K562 (cell line): ENCODE results near the gene SERPINA12. TPM values are rescaled to one million over a fixed set of nuclear protein-coding genes. Genes with fewer than 3 reads are reported as not detected.

Experiments
- ATAC-seq: fragments of 200-7000 bp; cut with Tn5 transposase; 3 replicates; pipeline ENCODE4 v1.9.1; 2020; ENCODE audit warnings: moderate library complexity
- BruUV-seq: library from RNA; stranded (reverse); fragments of 400-500 nt; replicated peaks from 2 replicates; lab custom pipeline; 2021; lab: Mats Ljungman, UMichigan
- CTCF ChIA-PET: fragments of 300-600 bp; formaldehyde crosslinking; extraction: SDS; loops from one replicate; lab custom pipeline; 2021; ENCODE audit warnings: low intra/inter-chr PET ratio; lab: Yijun Ruan, JAX
- POLR2A ChIA-PET: fragments of 300-600, 350-650 bp; sonication (Branson Sonifier 250); formaldehyde crosslinking; extraction: SDS; loops from one replicate; lab custom pipeline; 2021; ENCODE audit warnings: antibody characterized with exemption, inconsistent platforms; lab: Yijun Ruan, JAX
- DNase-seq, 4 experiments: peaks; one replicate each; pipeline versions ENCODE4 v3.0.0 to v3.0.0-alpha.2; 2011 to 2018; ENCODE audit warnings: low spot score in 3 of 4, mixed read lengths in 3 of 4; ENCODE audit errors: extremely low read depth in 1 of 4
- FAIRE-seq: peaks from 2 replicates; lab custom pipeline; 2011; peaks lifted over from hg19 to GRCh38; lab: Jason Lieb, UNC
- H2AFZ ChIP-seq: 2 replicates; pipeline ENCODE4 v1.6.0; 2011; ENCODE audit warnings: low read depth, low read length, control low read depth, inconsistent platforms
- H3K27ac ChIP-seq: fragments of 200-600 bp; 3 replicates; pipeline ENCODE4 v1.8.0; 2011; ENCODE audit warnings: low read depth, mild to moderate bottlenecking, control low read depth, inconsistent platforms, low read length, moderate library complexity, mixed read lengths; ENCODE audit errors: extremely low read depth
- H3K27me3 ChIP-seq, 2 experiments: fragments of 300-600 bp in 1 of 2; 2 replicates in 1 of 2; 3 replicates in 1 of 2; pipeline versions ENCODE4 v1.6.0 to v1.8.0; 2011; ENCODE audit warnings: inconsistent platforms in 2 of 2, low read length in 2 of 2, mild to moderate bottlenecking in 1 of 2, mixed read lengths in 1 of 2, moderate library complexity in 1 of 2; ENCODE audit not compliant: control insufficient read depth in 2 of 2, insufficient read depth in 2 of 2
- H3K36me3 ChIP-seq: fragments of 300-600 bp; 3 replicates; pipeline ENCODE4 v1.8.0; 2011; ENCODE audit warnings: mild to moderate bottlenecking, low read length, inconsistent platforms; ENCODE audit not compliant: control insufficient read depth, insufficient read depth
- H3K4me1 ChIP-seq, 2 experiments: fragments of 200-600 bp in 1 of 2; replicated peaks in 1 of 2; 2 replicates in 1 of 2; 3 replicates in 1 of 2; pipeline versions ENCODE4 v1.5.1 to v1.8.0; 2011; ENCODE audit warnings: inconsistent platforms in 2 of 2, low read length in 2 of 2, mild to moderate bottlenecking in 1 of 2, mixed read lengths in 1 of 2, moderate library complexity in 1 of 2; ENCODE audit not compliant: control insufficient read depth in 2 of 2, insufficient read depth in 2 of 2
- H3K4me2 ChIP-seq: 2 replicates; pipeline ENCODE4 v1.6.1; 2011; ENCODE audit warnings: low read length, control low read depth, inconsistent platforms, mixed read lengths; ENCODE audit not compliant: insufficient read depth
- H3K4me3 ChIP-seq: fragments of 200-600 bp; sonication (generic), shearing (Covaris generic); 2 replicates; pipeline ENCODE4 v1.5.1; 2016; ENCODE audit warnings: control low read depth, inconsistent platforms
- H3K79me2 ChIP-seq: fragments of 200-600 bp; 3 replicates; pipeline ENCODE4 v1.8.0; 2011; ENCODE audit warnings: low read length, inconsistent platforms; ENCODE audit not compliant: control insufficient read depth, insufficient read depth
- H3K9ac ChIP-seq, 2 experiments: 2 replicates each; pipeline versions ENCODE4 v1.6.0 to v1.6.1; 2011; ENCODE audit warnings: low read depth in 2 of 2, low read length in 2 of 2, control low read depth in 1 of 2, inconsistent platforms in 1 of 2, mild to moderate bottlenecking in 1 of 2, mixed read lengths in 1 of 2; ENCODE audit not compliant: insufficient read depth in 1 of 2
- H3K9me1 ChIP-seq: one replicate; pipeline ENCODE4 v1.6.0; 2011; ENCODE audit warnings: inconsistent platforms, mild to moderate bottlenecking, low read length, moderate library complexity; ENCODE audit not compliant: control insufficient read depth, insufficient read depth
- H3K9me3 ChIP-seq: replicated peaks from 2 replicates; pipeline ENCODE4 v1.5.1; 2011; ENCODE audit warnings: low read depth, low read length, inconsistent platforms; ENCODE audit not compliant: control insufficient read depth, insufficient read depth
- H4K20me1 ChIP-seq: replicated peaks from 2 replicates; pipeline ENCODE4 v1.6.1; 2011; ENCODE audit warnings: low read length, inconsistent platforms, mixed read lengths; ENCODE audit not compliant: control insufficient read depth, insufficient read depth
- BRF1 ChIP-seq: IDR thresholded peaks from 3 replicates; pipeline ENCODE4 v1.6.1; 2011; ENCODE audit warnings: borderline replicate concordance, mild to moderate bottlenecking; ENCODE audit not compliant: insufficient read length; ENCODE audit errors: extremely low read depth
- CXXC5 ChIP-seq: fragments of 250-450 bp; sonication (Bioruptor Pico); IDR thresholded peaks from 2 replicates; pipeline ENCODE4 v1.8.0; 2022; ENCODE audit warnings: inconsistent platforms, mild to moderate bottlenecking, moderate library complexity
- TRIM24 ChIP-seq, 2 experiments: fragments of 450-650 bp; IDR thresholded peaks; 2 replicates each; pipeline ENCODE4 v1.6.1; 2016
- ZBTB9 ChIP-seq: fragments of 450-650 bp; formaldehyde crosslinking; IDR thresholded peaks from 2 replicates; pipeline ENCODE4 v1.4.0; 2020; ENCODE audit warnings: mild to moderate bottlenecking, moderate library complexity
- ZNF57 ChIP-seq: fragments of 450-650 bp; formaldehyde crosslinking; IDR thresholded peaks from 2 replicates; pipeline ENCODE4 v1.4.0; 2020; ENCODE audit warnings: mild to moderate bottlenecking, moderate library complexity
- WGBS: fragments of 100-300 bp; shearing (Covaris generic); methylation state at CpG from one replicate; pipeline ENCODE4 v1.1.6; 2016; ENCODE audit warnings: low coverage, mixed read lengths; ENCODE audit not compliant: insufficient coverage; ENCODE audit errors: missing lambda C conversion rate; 5-methylcytosine and 5-hydroxymethylcytosine counted together
- in situ Hi-C: fragments of 300-500 bp; cut with MboI; formaldehyde crosslinking; loops from 4 replicates; pipeline ENCODE4 v1.15.0; 2018; ENCODE audit warnings: inconsistent platforms, mixed read lengths
- intact Hi-C: fragments of 100-400 bp; cut with micrococcal nuclease; formaldehyde crosslinking; loops from 2 replicates; pipeline ENCODE4 v1.14.2; 2022
- polyA plus RNA-seq, 8 experiments: library from polyadenylated mRNA; depleted of rRNA in 4 of 8; stranded (reverse) in 5 of 8; unstranded in 3 of 8; fragments of >200 nt; fragmentation: Nextera tagmentation in 2 of 8; fragmentation: Illumina TruSeq in 1 of 8; extraction: Ambion mirVana in 2 of 8; extraction: Trizol in 1 of 8; gene quantifications; 2 replicates each; pipeline versions ENCODE4 v1.2.1 to v1.2.3, GENCODE V29; 2011 to 2014; ENCODE audit warnings: inconsistent platforms in 1 of 8, missing spikeins in 1 of 8
- total RNA-seq, 7 experiments: library from RNA; depleted of rRNA in 6 of 7; stranded (reverse); fragments of >200 nt in 6 of 7; fragmentation: Illumina TruSeq in 2 of 7; extraction: Trizol in 2 of 7; gene quantifications; 2 replicates each; pipeline versions ENCODE4 v1.2.1 to v1.2.3, GENCODE V29; 2011 to 2021; ENCODE audit warnings: low replicate concordance in 1 of 7
- TF ChIP-seq, protein P1 (sequence below): fragments of 200-600 bp; sonication (generic); IDR thresholded peaks from one replicate; pipeline ENCODE4 v1.6.1; 2012; ENCODE audit warnings: mild to moderate bottlenecking, low read depth, low read length, inconsistent platforms

SERPINA12 gene
- total and polyA plus RNA-seq, 9 of the 15 experiments (the other 6 are each of a cell fraction or from before 2014, with no cell fraction given): not detected

DNA sequence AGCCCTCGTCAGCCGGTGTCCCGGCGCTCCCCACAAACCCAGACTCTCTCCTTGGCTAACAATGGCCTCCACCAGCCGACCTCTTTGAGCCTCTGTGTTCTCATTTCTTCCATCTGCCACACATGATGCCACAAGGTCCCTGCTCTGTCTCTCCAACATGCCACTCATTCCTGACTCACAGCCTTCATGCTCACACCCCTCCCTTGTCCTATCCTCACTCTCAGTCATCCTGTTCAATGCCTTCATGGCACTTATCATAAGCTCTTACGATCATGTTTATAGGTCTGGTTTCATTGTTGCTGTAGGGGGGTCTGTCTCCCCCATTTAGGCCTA lies 47.1 kb downstream of the SERPINA12 start:
- intact Hi-C loops: no loop called here
- POLR2A ChIA-PET: no interaction called here
- Histone ChIP-seq H3K79me2 (no peaks in the 10 kb centered on the region), H2AFZ (no peak overlapping the region), H3K4me1 (no peaks in the 10 kb centered on the region), H3K27ac (no peak overlapping the region), H3K27me3 (no peaks in the 10 kb centered on the region), H3K9me1 (no peaks in the 10 kb centered on the region)
- FAIRE-seq: no peak
- no TSS peak for BruUV-seq
- no peak for TF ChIP-seq ZBTB9 (CRISPR knock-in tag)
- TF ChIP-seq, protein P1, sequence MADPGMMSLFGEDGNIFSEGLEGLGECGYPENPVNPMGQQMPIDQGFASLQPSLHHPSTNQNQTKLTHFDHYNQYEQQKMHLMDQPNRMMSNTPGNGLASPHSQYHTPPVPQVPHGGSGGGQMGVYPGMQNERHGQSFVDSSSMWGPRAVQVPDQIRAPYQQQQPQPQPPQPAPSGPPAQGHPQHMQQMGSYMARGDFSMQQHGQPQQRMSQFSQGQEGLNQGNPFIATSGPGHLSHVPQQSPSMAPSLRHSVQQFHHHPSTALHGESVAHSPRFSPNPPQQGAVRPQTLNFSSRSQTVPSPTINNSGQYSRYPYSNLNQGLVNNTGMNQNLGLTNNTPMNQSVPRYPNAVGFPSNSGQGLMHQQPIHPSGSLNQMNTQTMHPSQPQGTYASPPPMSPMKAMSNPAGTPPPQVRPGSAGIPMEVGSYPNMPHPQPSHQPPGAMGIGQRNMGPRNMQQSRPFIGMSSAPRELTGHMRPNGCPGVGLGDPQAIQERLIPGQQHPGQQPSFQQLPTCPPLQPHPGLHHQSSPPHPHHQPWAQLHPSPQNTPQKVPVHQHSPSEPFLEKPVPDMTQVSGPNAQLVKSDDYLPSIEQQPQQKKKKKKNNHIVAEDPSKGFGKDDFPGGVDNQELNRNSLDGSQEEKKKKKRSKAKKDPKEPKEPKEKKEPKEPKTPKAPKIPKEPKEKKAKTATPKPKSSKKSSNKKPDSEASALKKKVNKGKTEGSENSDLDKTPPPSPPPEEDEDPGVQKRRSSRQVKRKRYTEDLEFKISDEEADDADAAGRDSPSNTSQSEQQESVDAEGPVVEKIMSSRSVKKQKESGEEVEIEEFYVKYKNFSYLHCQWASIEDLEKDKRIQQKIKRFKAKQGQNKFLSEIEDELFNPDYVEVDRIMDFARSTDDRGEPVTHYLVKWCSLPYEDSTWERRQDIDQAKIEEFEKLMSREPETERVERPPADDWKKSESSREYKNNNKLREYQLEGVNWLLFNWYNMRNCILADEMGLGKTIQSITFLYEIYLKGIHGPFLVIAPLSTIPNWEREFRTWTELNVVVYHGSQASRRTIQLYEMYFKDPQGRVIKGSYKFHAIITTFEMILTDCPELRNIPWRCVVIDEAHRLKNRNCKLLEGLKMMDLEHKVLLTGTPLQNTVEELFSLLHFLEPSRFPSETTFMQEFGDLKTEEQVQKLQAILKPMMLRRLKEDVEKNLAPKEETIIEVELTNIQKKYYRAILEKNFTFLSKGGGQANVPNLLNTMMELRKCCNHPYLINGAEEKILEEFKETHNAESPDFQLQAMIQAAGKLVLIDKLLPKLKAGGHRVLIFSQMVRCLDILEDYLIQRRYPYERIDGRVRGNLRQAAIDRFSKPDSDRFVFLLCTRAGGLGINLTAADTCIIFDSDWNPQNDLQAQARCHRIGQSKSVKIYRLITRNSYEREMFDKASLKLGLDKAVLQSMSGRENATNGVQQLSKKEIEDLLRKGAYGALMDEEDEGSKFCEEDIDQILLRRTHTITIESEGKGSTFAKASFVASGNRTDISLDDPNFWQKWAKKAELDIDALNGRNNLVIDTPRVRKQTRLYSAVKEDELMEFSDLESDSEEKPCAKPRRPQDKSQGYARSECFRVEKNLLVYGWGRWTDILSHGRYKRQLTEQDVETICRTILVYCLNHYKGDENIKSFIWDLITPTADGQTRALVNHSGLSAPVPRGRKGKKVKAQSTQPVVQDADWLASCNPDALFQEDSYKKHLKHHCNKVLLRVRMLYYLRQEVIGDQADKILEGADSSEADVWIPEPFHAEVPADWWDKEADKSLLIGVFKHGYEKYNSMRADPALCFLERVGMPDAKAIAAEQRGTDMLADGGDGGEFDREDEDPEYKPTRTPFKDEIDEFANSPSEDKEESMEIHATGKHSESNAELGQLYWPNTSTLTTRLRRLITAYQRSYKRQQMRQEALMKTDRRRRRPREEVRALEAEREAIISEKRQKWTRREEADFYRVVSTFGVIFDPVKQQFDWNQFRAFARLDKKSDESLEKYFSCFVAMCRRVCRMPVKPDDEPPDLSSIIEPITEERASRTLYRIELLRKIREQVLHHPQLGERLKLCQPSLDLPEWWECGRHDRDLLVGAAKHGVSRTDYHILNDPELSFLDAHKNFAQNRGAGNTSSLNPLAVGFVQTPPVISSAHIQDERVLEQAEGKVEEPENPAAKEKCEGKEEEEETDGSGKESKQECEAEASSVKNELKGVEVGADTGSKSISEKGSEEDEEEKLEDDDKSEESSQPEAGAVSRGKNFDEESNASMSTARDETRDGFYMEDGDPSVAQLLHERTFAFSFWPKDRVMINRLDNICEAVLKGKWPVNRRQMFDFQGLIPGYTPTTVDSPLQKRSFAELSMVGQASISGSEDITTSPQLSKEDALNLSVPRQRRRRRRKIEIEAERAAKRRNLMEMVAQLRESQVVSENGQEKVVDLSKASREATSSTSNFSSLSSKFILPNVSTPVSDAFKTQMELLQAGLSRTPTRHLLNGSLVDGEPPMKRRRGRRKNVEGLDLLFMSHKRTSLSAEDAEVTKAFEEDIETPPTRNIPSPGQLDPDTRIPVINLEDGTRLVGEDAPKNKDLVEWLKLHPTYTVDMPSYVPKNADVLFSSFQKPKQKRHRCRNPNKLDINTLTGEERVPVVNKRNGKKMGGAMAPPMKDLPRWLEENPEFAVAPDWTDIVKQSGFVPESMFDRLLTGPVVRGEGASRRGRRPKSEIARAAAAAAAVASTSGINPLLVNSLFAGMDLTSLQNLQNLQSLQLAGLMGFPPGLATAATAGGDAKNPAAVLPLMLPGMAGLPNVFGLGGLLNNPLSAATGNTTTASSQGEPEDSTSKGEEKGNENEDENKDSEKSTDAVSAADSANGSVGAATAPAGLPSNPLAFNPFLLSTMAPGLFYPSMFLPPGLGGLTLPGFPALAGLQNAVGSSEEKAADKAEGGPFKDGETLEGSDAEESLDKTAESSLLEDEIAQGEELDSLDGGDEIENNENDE: no peak
- no peak for TF ChIP-seq TRIM24 (IDR thresholded peaks at IDR 0.05)
- TF ChIP-seq CXXC5 (CRISPR knock-in tag): no peak
- no peak for TF ChIP-seq ZNF57 (CRISPR knock-in tag)
- no peak for TF ChIP-seq BRF1
- TF ChIP-seq, all 486 proteins: peak for 0
- 0% methylated on average over 6 of the region's 6 CpGs for WGBS
- no peaks in the 10 kb centered on the region for H4K20me1 ChIP-seq
- in situ Hi-C loops: no loop called here
- no peaks in the 10 kb centered on the region for H3K36me3 ChIP-seq
- DNase-seq: no peak
- H3K9me3 ChIP-seq: no peaks in the 10 kb centered on the region
- H3K4me3 ChIP-seq: no peak overlapping the region
- no peak overlapping the region for H3K4me2 ChIP-seq
- CTCF ChIA-PET: no interaction called here
- ATAC-seq: no peak
- no peak overlapping the region for H3K9ac ChIP-seq
